ENCODE measurements around the gene DENND2D.

The DENND2D gene

DNA sequence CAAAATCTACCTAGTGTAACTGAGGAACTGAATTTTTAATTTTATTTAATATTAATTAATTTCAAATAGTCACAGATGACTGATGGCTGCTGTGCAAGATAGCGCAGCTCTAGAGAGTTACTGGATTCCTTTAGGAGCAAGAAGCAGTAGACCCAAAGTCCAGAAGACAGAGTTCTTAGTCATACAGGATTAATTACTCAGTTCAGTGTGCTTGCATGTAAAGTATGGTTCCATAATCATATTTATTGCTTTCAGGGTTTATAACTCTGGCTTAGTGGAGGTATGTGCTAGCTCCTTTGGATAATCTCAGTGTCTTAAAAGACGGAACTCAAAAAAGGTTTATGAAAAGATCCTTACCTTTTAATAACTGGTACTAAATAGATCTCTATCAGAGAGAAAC lies 43.0 kb downstream of the DENND2D start:
- H3K4me2 ChIP-seq (ENCODE audit: insufficient read depth, low read length, poor library complexity, severe bottlenecking): no peak overlapping the region
- no peak overlapping the region for H3K14ac ChIP-seq (ENCODE audit: low read length)
- H4K8ac ChIP-seq (ENCODE audit: low read depth, low read length): no peak overlapping the region
- H3K4me1 ChIP-seq (ENCODE audit: control insufficient read depth in 2 of 2, insufficient read depth in 1 of 2, low read depth in 1 of 2, low read length in 2 of 2): no peaks in the 10 kb centered on the region
- no peak overlapping the region for H2AFZ ChIP-seq (ENCODE audit: low read length)
- no peak overlapping the region for H3K23ac ChIP-seq (ENCODE audit: low read depth, low read length, poor library complexity)
- H3K9ac ChIP-seq (ENCODE audit: low read depth, low read length, poor library complexity): no peak overlapping the region
- H2BK5ac ChIP-seq (ENCODE audit: low read length): no peak overlapping the region
- H2BK15ac ChIP-seq (ENCODE audit: low read length): no peak overlapping the region
- H3K18ac ChIP-seq (ENCODE audit: low read length): no peak overlapping the region
- no peak for DNase-seq (ENCODE audit: low spot score)
- no peak overlapping the region for H3K4me3 ChIP-seq (ENCODE audit: low read length in 2 of 2)
- no peak overlapping the region for H3K4ac ChIP-seq (ENCODE audit: low read length)
- no peaks in the 10 kb centered on the region for H3K27me3 ChIP-seq (ENCODE audit: control insufficient read depth in 3 of 3, insufficient read depth in 3 of 3, low read depth in 1 of 3, low read length in 3 of 3)
- WGBS, 2 donors (ENCODE audit: extremely low coverage in 2 of 2, insufficient read length in 2 of 2, insufficient replicate concordance in 1 of 2): no CpG with 5 or more reads among the region's 2 CpGs
- H4K91ac ChIP-seq (ENCODE audit: low read depth, low read length, poor library complexity): no peak overlapping the region
- H3K27ac ChIP-seq (replicated peaks; ENCODE audit: low read length): no peak overlapping the region
- no peak overlapping the region for H2AK5ac ChIP-seq (ENCODE audit: low read depth, low read length)
- H3K79me1 ChIP-seq (ENCODE audit: low read depth, low read length): no peaks in the 10 kb centered on the region
- H3K36me3 ChIP-seq (replicated peaks in 1 of 2; ENCODE audit: control insufficient read depth in 2 of 2, insufficient read depth in 2 of 2, low read length in 2 of 2): peaks cover 7 to 85% of the 10 kb centered on the region in 2 donors
- H2BK12ac ChIP-seq (ENCODE audit: low read length): no peak overlapping the region
- H3K9me3 ChIP-seq (replicated peaks in 1 of 2; ENCODE audit: control insufficient read depth in 2 of 2, insufficient read depth in 1 of 2, low read depth in 1 of 2, low read length in 2 of 2): peaks cover 0 to 21% of the 10 kb centered on the region in 2 donors
- no peak overlapping the region for H2BK120ac ChIP-seq (ENCODE audit: low read depth, low read length)

DNA sequence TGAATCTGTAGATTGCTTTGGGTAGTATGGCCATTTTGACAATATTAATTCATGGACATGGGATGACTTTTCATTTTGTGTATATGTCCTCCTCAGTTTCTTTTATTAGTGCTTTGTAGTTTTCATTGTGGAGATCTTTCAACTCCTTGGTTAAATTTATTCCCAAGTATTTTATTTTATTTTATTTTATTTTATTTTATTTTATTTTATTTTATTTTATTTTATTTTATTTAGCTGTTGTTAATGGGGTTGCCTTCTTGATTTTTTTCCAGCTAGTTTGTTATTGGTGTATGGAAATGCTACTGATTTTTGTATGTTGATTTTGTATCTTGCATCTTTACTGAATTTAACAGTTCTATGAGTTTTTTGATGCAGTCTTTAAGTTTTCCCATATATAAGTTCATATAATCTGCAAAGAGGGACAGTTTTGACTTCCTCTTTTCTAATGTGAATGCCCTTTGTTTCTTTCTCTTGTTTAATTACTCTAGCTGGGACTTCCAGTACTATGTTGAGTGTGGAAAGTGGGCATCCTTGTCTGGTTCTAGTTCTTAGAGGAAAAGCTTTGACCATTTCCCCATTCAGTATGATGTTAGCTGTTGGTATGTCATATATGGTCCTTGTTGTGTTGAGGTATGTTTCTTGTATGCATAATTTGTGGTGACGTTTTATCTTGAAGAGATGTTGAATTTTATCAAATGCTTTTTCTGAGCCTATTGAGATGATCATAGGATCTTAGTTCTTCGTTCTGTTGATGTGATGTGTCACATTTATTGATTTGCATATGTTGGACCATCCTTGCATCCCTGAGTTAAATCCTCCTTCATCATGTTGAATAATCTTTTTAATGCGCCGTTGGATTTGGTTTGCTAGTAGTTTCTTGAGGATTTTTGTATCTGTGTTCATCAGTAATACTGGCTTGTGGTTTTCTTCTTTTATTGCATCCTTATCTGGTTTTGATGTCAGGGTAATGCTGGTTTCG lies 46.1 kb downstream of the DENND2D start:
- Histone ChIP-seq H3K23ac (ENCODE audit: low read depth, low read length, poor library complexity) (no peak overlapping the region), H3K27ac (replicated peaks; ENCODE audit: low read length) (no peak overlapping the region), H3K36me3 (replicated peaks in 1 of 2; ENCODE audit: control insufficient read depth in 2 of 2, insufficient read depth in 2 of 2, low read length in 2 of 2) (peaks cover 9 to 85% of the 10 kb centered on the region in 2 donors), H2BK15ac (ENCODE audit: low read length) (no peak overlapping the region), H3K27me3 (ENCODE audit: control insufficient read depth in 3 of 3, insufficient read depth in 3 of 3, low read depth in 1 of 3, low read length in 3 of 3) (no peaks in the 10 kb centered on the region), H2BK12ac (ENCODE audit: low read length) (no peak overlapping the region), H3K18ac (ENCODE audit: low read length) (no peak overlapping the region), H4K91ac (ENCODE audit: low read depth, low read length, poor library complexity) (no peak overlapping the region), H3K14ac (ENCODE audit: low read length) (no peak overlapping the region), H3K9ac (ENCODE audit: low read depth, low read length, poor library complexity) (no peak overlapping the region), H2AFZ (ENCODE audit: low read length) (no peak overlapping the region), H3K79me1 (ENCODE audit: low read depth, low read length) (peaks cover 2% of the 10 kb centered on the region), H3K4ac (ENCODE audit: low read length) (no peak overlapping the region), H3K9me3 (replicated peaks in 1 of 2; ENCODE audit: control insufficient read depth in 2 of 2, insufficient read depth in 1 of 2, low read depth in 1 of 2, low read length in 2 of 2) (peaks cover 0 to 21% of the 10 kb centered on the region in 2 donors), H3K4me2 (ENCODE audit: insufficient read depth, low read length, poor library complexity, severe bottlenecking) (no peak overlapping the region), H2AK5ac (ENCODE audit: low read depth, low read length) (no peak overlapping the region), H3K4me3 (ENCODE audit: low read length in 2 of 2) (no peak overlapping the region), H2BK120ac (ENCODE audit: low read depth, low read length) (no peak overlapping the region), H2BK5ac (ENCODE audit: low read length) (no peak overlapping the region), H4K8ac (ENCODE audit: low read depth, low read length) (no peak overlapping the region), H3K4me1 (ENCODE audit: control insufficient read depth in 2 of 2, insufficient read depth in 1 of 2, low read depth in 1 of 2, low read length in 2 of 2) (no peaks in the 10 kb centered on the region)
- no peak for DNase-seq (ENCODE audit: low spot score)
- no CpG with 5 or more reads among the region's 5 CpGs for WGBS, 2 donors (ENCODE audit: extremely low coverage in 2 of 2, insufficient read length in 2 of 2, insufficient replicate concordance in 1 of 2)

DNA sequence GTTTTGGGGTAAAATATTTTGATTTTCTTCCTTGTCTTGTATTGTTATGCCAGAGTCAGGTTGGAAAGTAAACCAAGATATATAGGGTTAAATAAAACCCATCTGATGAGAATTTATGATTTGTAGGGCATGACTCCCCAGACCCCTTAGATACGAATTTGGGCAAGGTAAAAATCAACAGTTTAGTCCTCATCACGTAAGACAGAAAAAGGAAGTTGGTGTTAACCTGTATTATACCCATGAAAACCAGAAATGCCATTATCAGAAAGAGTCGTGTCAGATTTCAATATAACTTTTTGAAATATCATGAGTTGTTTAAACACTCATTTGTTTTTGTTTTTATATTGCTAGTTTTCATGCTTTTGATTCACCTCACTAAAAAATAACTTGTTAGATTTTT lies 48.6 kb downstream of the DENND2D start:
- H2AK5ac ChIP-seq (ENCODE audit: low read depth, low read length): no peak overlapping the region
- WGBS, 2 donors (ENCODE audit: extremely low coverage in 2 of 2, insufficient read length in 2 of 2, insufficient replicate concordance in 1 of 2): no CpG with 5 or more reads among the region's 3 CpGs
- no peaks in the 10 kb centered on the region for H3K27me3 ChIP-seq (ENCODE audit: control insufficient read depth in 3 of 3, insufficient read depth in 3 of 3, low read depth in 1 of 3, low read length in 3 of 3)

DNA sequence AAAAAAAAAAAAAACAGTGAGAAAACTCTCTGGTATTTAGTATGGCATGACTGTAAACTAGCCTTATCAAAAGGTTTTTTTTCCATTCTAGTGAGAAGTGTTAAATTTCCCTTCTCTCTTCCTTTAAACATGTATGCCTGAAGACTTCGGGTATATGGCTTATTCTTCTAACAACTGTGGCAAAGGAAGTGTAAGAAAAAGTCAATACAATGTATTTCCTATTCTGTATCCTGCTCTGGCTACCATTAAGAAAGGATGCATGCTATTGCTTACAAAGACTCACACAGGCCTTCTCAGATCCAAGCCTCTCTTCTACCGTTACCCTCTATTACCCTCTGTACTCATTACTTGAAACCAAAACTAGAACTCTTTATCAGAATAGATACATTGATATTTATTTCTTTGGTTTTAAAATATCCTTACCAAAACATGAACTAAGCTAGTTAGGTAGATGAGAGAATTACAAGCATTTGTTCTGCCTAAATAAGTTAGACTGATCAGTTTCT lies 52.0 kb downstream of the DENND2D start:
- H3K27me3 ChIP-seq (ENCODE audit: control insufficient read depth in 3 of 3, insufficient read depth in 3 of 3, low read depth in 1 of 3, low read length in 3 of 3): no peaks in the 10 kb centered on the region
- H2BK15ac ChIP-seq (ENCODE audit: low read length): no peak overlapping the region
- H3K4me1 ChIP-seq (ENCODE audit: control insufficient read depth in 2 of 2, insufficient read depth in 1 of 2, low read depth in 1 of 2, low read length in 2 of 2): peaks cover 0 to 2% of the 10 kb centered on the region in 2 donors
- peaks cover 0 to 5% of the 10 kb centered on the region in 2 donors for H3K9me3 ChIP-seq (replicated peaks in 1 of 2; ENCODE audit: control insufficient read depth in 2 of 2, insufficient read depth in 1 of 2, low read depth in 1 of 2, low read length in 2 of 2)
- H3K4me2 ChIP-seq (ENCODE audit: insufficient read depth, low read length, poor library complexity, severe bottlenecking): no peak overlapping the region
- peaks cover 9% of the 10 kb centered on the region for H3K79me1 ChIP-seq (ENCODE audit: low read depth, low read length)
- peaks cover 12 to 72% of the 10 kb centered on the region in 2 donors for H3K36me3 ChIP-seq (replicated peaks in 1 of 2; ENCODE audit: control insufficient read depth in 2 of 2, insufficient read depth in 2 of 2, low read length in 2 of 2)
- no peak overlapping the region for H2AFZ ChIP-seq (ENCODE audit: low read length)
- H4K8ac ChIP-seq (ENCODE audit: low read depth, low read length): no peak overlapping the region
- no peak overlapping the region for H3K9ac ChIP-seq (ENCODE audit: low read depth, low read length, poor library complexity)
- no peak overlapping the region for H4K91ac ChIP-seq (ENCODE audit: low read depth, low read length, poor library complexity)
- H3K4me3 ChIP-seq (ENCODE audit: low read length in 2 of 2): no peak overlapping the region
- H3K27ac ChIP-seq (replicated peaks; ENCODE audit: low read length): no peak overlapping the region
- H2BK5ac ChIP-seq (ENCODE audit: low read length): no peak overlapping the region
- H3K4ac ChIP-seq (ENCODE audit: low read length): no peak overlapping the region
- no peak overlapping the region for H3K18ac ChIP-seq (ENCODE audit: low read length)
- no peak for DNase-seq (ENCODE audit: low spot score)
- no peak overlapping the region for H2BK12ac ChIP-seq (ENCODE audit: low read length)
- no peak overlapping the region for H3K14ac ChIP-seq (ENCODE audit: low read length)
- no peak overlapping the region for H2BK120ac ChIP-seq (ENCODE audit: low read depth, low read length)
- H3K23ac ChIP-seq (ENCODE audit: low read depth, low read length, poor library complexity): no peak overlapping the region
- no CpG with 5 or more reads among the region's 2 CpGs for whole genome bisulfite sequencing, 2 donors (ENCODE audit: extremely low coverage in 2 of 2, insufficient read length in 2 of 2, insufficient replicate concordance in 1 of 2)
- H2AK5ac ChIP-seq (ENCODE audit: low read depth, low read length): no peak overlapping the region

More for the DNA sequence above, 48.6 kb downstream of the DENND2D start:
- Histone ChIP-seq H3K36me3 (replicated peaks in 1 of 2; ENCODE audit: control insufficient read depth in 2 of 2, insufficient read depth in 2 of 2, low read length in 2 of 2) (peaks cover 13 to 96% of the 10 kb centered on the region in 2 donors), H3K4me2 (ENCODE audit: insufficient read depth, low read length, poor library complexity, severe bottlenecking) (no peak overlapping the region), H3K27ac (replicated peaks; ENCODE audit: low read length) (no peak overlapping the region), H4K91ac (ENCODE audit: low read depth, low read length, poor library complexity) (no peak overlapping the region), H3K9ac (ENCODE audit: low read depth, low read length, poor library complexity) (no peak overlapping the region), H3K18ac (ENCODE audit: low read length) (no peak overlapping the region), H2BK120ac (ENCODE audit: low read depth, low read length) (no peak overlapping the region), H3K23ac (ENCODE audit: low read depth, low read length, poor library complexity) (no peak overlapping the region), H3K14ac (ENCODE audit: low read length) (no peak overlapping the region), H2AFZ (ENCODE audit: low read length) (no peak overlapping the region), H3K4ac (ENCODE audit: low read length) (no peak overlapping the region), H3K79me1 (ENCODE audit: low read depth, low read length) (peaks cover 4% of the 10 kb centered on the region), H4K8ac (ENCODE audit: low read depth, low read length) (no peak overlapping the region), H2BK12ac (ENCODE audit: low read length) (no peak overlapping the region), H3K4me1 (ENCODE audit: control insufficient read depth in 2 of 2, insufficient read depth in 1 of 2, low read depth in 1 of 2, low read length in 2 of 2) (no peaks in the 10 kb centered on the region), H2BK5ac (ENCODE audit: low read length) (no peak overlapping the region), H3K9me3 (replicated peaks in 1 of 2; ENCODE audit: control insufficient read depth in 2 of 2, insufficient read depth in 1 of 2, low read depth in 1 of 2, low read length in 2 of 2) (peaks cover 0 to 21% of the 10 kb centered on the region in 2 donors), H2BK15ac (ENCODE audit: low read length) (no peak overlapping the region), H3K4me3 (ENCODE audit: low read length in 2 of 2) (no peak overlapping the region)
- DNase-seq (ENCODE audit: low spot score): no peak

Data from neuronal stem cell (in vitro differentiated cells).